HL-60/S4 (cell line): ENCODE results near the gene RRAD.

ENCODE experiments used
- in situ Hi-C: fragments of 300-500 bp; cut with MboI; formaldehyde crosslinking; loops from 2 replicates; pipeline ENCODE4 v1.14.3; 2022; ENCODE audit warnings: low sequenced_read_pairs

Gene RRAD

GRCh38 chr16:66919569-66920298 lies 5.6 kb downstream of the RRAD start:
- in situ Hi-C loops = no loop called here

DNA sequence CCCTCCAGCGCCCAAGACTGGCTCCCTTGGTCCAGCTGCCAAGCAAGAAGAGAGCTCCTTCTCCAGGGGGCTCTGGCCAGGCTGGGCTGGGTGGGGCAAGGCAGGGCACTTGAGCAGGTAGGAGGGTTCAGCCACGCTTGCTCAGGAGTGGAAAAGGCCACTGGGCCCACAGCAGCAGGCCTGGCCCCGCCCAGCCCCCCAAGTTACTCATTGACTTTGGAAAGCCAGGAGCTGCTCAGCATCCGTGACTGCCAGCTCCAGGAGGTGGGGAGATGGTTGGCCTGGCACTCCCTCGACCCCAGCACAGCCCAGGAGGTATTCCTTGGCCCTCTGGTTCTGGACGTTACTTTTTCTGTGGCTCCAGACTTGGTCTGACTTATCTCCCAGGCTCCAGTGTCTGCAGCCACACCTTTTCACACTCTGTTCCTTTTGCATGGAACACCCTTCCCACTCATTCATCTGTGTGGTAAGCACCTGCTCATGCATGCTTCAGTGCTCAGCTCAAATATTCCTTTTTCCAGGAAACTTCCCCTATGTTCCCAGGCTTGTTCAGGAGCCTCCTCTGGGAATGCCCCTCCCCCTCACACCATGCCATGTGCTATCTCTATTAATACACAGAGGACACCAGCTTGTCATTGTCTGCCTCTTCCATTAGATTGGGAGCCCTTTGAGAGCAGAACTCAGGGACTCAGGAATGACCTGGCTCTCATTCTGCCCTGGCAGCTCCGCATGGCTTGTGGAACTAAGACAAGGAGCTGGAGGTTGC lies 6.3 kb downstream of the RRAD start, which contains the start of gene CDH16:
CDH16 (minus strand) TSS at position 83 of the 766 bp plus-strand sequence. CDS start 820 bp downstream, outside the sequence.
- in situ Hi-C loops = no loop called here

GRCh38 chr16:66918355-66918754 lies 7.0 kb downstream of the RRAD start:
- in situ Hi-C loops = no loop called here

DNA sequence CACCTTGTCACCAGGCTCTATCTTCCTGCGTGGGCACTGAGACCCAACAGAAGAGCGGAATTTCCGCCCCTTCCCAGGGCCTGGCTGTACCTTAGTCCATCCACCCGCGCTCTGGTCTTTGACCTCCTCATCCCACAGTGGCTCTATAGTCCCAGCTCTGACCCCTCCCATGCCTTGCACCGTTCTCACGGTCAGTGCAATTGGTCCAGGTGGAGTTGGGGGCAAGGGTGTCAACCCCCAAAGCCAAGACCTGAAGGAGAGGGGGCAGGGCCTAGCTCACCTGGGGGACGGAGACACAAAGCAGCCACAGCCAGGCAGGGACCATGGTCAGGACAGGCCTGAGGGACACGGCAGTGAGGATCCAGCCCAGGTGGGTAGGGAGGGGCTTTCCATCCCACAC lies 7.6 kb downstream of the RRAD start:
- in situ Hi-C loops = no loop called here

- in situ Hi-C loops = no loop called here
Observed at GRCh38 chr16:66916518-66916917, 8.8 kb downstream of the RRAD start.

DNA sequence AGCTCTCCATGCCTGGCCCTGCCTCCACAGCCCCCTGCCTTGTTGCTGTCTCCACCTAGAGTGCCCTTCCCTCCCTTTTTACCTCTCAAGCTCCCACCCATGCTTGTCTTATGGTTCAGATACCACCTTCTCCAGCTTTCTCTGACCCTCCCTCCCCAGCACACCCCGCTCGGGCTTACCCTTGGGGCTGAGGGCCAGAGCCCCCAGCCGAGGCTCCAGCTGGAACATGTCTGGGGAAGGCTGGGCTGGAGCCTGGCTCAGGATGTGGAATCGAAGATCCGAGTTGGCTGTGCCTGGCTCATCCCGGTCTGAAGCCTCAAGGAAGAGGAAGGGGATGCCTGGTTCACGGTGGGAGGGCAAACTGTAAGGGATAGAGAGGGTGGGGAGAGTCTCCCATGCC lies 10.3 kb downstream of the RRAD start:
- in situ Hi-C loops = no loop called here

DNA sequence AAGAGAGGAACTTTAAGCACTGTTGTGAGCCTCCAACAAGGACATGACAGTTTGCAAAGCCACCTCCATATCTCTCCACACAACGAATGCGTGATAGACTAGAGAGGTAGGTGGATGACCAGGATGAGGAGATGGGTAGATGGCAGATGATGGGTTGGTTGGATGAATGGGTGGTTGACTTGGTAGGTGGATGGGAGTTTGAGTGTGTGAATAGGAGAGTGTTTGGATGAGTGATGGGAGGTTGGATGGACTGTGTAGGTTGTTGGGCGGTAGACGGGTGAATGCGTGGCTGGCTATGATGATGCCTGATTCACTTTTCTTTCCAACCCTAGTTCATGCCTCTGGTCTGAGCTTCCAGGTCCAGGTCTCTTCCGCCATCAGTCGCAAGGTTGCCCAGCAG lies 10.8 kb downstream of the RRAD start:
- in situ Hi-C loops = no loop called here

DNA sequence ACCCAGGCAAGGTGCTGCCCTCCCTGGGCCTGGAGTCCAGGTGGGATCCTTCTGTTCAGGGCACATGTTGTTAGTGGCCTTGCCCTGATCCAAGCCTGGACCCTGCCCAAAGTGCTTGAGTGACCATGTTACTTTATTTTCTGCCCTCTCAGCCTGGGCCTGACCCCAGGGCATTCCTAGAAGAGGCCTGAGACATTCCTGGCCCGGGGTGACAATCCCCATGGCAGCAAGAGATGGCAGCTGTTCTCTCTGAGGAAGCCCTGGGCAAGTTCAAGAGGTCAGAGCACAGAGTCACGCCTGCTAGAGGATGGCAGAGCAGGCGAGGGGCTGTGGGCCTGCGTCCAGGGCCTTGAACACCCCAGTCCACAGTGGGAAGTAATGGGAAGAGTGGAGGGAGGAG lies 11.6 kb downstream of the RRAD start:
- in situ Hi-C loops = no loop called here

- in situ Hi-C loops = no loop called here
Observed at GRCh38 chr16:66913081-66913480, 12.3 kb downstream of the RRAD start.

GRCh38 chr16:66911801-66912200 lies 13.5 kb downstream of the RRAD start:
- in situ Hi-C loops = no loop called here

DNA sequence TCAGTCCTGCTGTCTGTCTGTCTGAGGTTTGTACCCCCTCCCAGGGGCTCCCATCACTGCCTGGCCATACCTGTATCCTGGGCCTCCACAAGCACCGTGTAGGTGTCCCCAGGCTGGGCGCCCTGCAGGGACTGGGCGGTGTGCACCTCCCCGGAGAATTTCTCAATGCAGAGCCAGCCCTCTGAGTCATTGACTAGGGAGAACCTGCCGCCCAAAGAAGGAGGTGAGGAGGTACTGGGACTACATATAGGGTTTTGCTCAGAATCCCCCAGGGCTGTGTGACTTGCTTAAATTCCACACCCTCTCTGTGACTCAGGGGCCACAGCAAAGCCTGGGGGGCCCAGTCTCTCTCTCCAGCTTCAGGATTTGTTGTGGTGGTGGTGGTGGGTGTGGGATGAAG lies 14.2 kb downstream of the RRAD start:
- in situ Hi-C loops = no loop called here

DNA sequence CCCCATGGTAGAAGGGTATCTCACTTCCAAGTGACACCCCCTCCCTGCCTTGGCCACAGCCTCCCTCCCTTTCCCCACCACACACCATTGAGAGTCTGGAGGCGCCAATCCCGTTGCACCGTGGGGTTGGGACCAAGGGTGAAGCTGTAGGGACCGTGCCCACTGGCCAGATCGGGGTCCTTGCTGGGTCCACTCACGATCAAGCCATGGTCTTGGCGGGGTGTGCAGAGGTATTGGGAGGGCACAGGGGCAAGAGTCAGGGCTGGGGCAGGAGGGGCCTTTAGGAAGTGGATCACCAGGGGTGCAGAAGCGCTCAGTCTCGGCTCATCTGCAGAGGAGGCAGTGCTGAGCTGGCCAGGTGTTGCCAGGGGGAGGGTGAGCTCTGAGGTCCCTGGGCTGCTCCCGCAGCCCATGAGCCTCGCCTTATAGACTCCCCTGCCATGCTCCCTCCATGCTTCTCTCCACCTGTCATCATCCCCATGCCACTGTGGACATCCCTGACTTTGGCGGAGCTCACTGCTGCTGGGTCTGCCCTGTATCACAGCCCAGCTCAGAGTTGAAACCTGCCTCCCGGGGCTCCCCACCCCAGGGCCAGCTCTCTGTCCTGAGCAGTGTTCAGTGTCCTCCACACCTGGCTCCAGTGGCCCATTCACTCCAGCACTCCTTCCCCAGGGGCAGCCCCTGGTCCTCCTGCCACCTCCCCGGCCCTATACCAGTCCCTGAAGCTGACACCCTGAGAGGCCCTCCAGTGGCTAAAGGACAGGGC lies 15.0 kb downstream of the RRAD start:
- in situ Hi-C loops = no loop called here

- in situ Hi-C loops = no loop called here
Observed at GRCh38 chr16:66908762-66909559, 16.4 kb downstream of the RRAD start.

DNA sequence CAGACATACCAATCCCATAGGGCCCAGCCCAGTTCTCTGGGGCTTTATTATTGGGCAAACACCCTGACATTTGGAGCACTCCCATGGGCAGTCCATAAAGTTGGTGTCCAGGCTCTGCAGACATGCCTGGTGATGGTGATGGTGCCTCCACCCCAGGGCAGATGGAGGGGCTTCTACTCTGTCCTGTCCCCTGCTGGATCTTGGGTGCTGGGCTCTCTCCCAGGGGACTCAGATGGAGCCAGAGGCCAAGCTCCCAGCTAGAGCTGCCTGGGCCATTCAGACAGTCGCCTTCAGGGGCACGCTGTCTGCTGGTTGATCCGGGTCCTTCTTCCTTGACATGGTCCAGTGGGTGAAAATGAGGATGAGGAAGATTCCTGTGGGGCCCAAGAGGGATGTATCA lies 17.2 kb downstream of the RRAD start:
- in situ Hi-C loops = no loop called here

GRCh38 chr16:66906916-66907836 lies 18.2 kb downstream of the RRAD start:
- in situ Hi-C loops = no loop called here

DNA sequence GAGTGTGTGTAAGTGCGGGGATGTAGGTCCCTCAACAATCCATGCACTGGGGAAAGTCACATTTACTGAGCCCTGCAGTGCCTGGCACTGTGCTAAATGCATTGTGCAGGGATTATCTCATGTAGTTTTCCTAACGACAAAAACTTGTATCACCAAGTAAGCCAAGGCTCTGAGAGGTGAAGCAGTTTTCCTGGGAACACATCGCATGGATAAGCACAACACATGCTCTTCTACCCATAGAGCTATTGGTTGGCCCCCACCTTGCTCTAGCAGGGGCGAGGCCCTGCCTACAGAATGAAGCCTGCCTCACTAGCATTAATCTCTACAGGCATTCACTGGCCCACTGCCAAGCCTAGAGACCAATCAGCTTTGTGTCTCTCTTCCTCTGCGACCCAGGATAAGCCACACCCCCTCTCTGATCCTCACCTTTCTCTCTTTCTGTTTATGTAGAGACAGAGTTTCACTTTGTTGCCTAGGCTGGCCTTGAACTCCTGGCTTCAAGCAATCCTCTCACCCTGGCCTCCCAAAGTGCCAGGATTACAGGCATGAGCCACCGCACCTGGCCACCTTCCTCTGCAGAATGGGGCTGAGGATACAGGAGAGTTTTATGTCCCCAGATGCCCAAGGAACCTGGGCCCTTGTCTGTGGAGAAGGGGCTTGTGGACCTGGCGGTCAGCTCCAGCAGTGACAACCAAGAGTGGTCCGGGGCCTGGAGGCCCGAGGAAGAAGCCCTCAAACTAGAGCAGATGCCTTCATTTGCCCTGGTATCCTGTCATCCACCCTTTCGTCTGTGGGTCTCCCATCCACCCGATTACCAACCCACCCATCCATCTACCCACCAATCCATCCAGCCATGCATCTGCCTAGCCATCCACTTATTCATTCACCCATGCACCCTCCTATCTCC lies 19.4 kb downstream of the RRAD start:
- in situ Hi-C loops = no loop called here

- in situ Hi-C loops = no loop called here
Observed at GRCh38 chr16:66904846-66905632, 20.3 kb downstream of the RRAD start.

DNA sequence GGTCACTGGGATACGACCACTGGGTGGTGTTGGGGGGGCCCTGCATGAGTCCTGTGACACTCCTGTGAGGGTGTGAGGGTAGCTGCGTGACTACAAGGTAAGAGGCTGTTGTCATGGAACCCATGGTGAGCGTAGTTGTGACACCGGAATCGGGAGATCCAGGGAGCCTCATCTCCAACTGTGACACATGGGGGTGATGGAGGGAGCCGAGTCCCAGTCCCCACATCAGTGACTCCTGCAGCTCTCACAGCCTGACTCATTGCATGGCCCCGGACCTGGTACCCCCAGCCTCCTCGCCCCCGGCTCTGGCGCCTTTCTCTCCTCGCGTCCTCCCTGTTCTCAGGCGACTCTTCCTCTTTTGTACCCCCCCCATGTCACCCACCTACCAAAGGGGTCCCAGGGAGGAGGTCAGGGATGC lies 20.9 kb downstream of the RRAD start:
- in situ Hi-C loops = no loop called here
